GM12878 (cell line): ENCODE data around the gene SHC3.

ENCODE experiments used
- GABPA ChIP-seq: IDR thresholded peaks from 2 replicates; pipeline ENCODE4 v1.6.1; 2014; ENCODE audit warnings: antibody characterized with exemption, low read depth, mild to moderate bottlenecking, inconsistent platforms
- NFYA ChIP-seq: IDR thresholded peaks from 2 replicates; pipeline ENCODE4 v1.6.1; 2011; ENCODE audit warnings: low read depth, mild to moderate bottlenecking, low read length, improper control_type of control experiment, borderline replicate concordance
- NR2C2 ChIP-seq: IDR thresholded peaks from 2 replicates; pipeline ENCODE4 v1.6.1; 2011; ENCODE audit warnings: borderline replicate concordance, low read depth; ENCODE audit not compliant: control insufficient read depth, insufficient read length
- NRF1 ChIP-seq: conservative IDR thresholded peaks from 2 replicates; pipeline ENCODE4 v1.6.1; 2011; ENCODE audit warnings: mild to moderate bottlenecking, low read depth, low read length, improper control_type of control experiment
- SUZ12 ChIP-seq: fragments of 200-600 bp; sonication (generic); IDR thresholded peaks from one replicate; pipeline ENCODE4 v1.6.1; 2018; ENCODE audit warnings: antibody characterized with exemption, mild to moderate bottlenecking; ENCODE audit not compliant: unreplicated experiment
- ZNF274 ChIP-seq: IDR thresholded peaks from one replicate; pipeline ENCODE4 v1.8.0; 2011; ENCODE audit not compliant: insufficient read length, insufficient read depth
- TF ChIP-seq, protein P1 (sequence below), 3 experiments: IDR thresholded peaks in 2 of 3; conservative IDR thresholded peaks in 1 of 3; 2 replicates each; pipeline ENCODE4 v1.5.1; 2011; ENCODE audit warnings: low read depth in 3 of 3, low read length in 3 of 3, mild to moderate bottlenecking in 3 of 3, control low read depth in 2 of 3, moderate library complexity in 2 of 3, inconsistent platforms in 1 of 3, mixed read lengths in 1 of 3; ENCODE audit not compliant: control insufficient read depth in 2 of 3, insufficient read depth in 1 of 3; ENCODE audit errors: extremely low read depth in 1 of 3

DNA sequence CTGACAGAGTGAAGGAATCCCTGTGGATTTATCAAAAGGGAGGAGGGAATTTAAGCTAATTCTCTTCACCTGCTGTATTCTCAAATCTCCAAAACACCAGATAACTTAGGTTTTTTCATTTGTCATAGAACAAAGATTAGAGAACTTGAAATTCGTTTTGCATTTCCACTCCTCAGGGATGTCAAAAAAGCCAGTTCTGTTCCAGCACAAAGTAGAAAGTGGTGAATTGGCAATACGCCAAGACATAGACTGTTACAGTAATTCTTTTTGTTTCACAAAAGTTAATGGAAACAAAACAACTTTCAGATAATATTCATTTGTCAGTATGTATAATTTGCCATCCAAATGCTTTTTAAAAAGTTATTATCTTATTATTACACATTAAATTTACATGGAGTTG is 172.4 kb downstream of the SHC3 start:
- no peak for TF ChIP-seq SUZ12
- TF ChIP-seq NFYA, result no peak
- no peak for TF ChIP-seq NR2C2
- TF ChIP-seq, protein P1, sequence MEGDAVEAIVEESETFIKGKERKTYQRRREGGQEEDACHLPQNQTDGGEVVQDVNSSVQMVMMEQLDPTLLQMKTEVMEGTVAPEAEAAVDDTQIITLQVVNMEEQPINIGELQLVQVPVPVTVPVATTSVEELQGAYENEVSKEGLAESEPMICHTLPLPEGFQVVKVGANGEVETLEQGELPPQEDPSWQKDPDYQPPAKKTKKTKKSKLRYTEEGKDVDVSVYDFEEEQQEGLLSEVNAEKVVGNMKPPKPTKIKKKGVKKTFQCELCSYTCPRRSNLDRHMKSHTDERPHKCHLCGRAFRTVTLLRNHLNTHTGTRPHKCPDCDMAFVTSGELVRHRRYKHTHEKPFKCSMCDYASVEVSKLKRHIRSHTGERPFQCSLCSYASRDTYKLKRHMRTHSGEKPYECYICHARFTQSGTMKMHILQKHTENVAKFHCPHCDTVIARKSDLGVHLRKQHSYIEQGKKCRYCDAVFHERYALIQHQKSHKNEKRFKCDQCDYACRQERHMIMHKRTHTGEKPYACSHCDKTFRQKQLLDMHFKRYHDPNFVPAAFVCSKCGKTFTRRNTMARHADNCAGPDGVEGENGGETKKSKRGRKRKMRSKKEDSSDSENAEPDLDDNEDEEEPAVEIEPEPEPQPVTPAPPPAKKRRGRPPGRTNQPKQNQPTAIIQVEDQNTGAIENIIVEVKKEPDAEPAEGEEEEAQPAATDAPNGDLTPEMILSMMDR (IDR thresholded peaks at IDR 0.05 in 2 of 3, conservative IDR thresholded peaks at IDR 0.05 in 1 of 3; ENCODE audit: control insufficient read depth in 2 of 3, extremely low read depth in 1 of 3, insufficient read depth in 1 of 3, low read depth in 3 of 3, low read length in 3 of 3), result no peak
- no peak for TF ChIP-seq NRF1
- no peak for TF ChIP-seq ZNF274
- no peak for TF ChIP-seq GABPA
